OCI-LY7 (cell line): ENCODE results near the gene PAPLN. TPM values are rescaled to one million over a fixed set of nuclear protein-coding genes. Genes with fewer than 3 reads are reported as not detected.
A peak's percentile ranks its signal among the peaks of the same experiment; 100 is the strongest.

Experiments
- Bru-seq: library from RNA; stranded (reverse); fragments of 400-500 nt; gene quantifications from one replicate; lab custom pipeline; 2021; lab: Mats Ljungman, UMichigan
- BruChase-seq, 2 experiments: library from RNA; stranded (reverse); fragments of 400-500 nt; gene quantifications; one replicate each; lab custom pipeline; 2021; lab: Mats Ljungman, UMichigan
- BruUV-seq: library from RNA; stranded (reverse); fragments of 400-500 nt; replicated peaks from 2 replicates; lab custom pipeline; 2021; lab: Mats Ljungman, UMichigan
- CTCF ChIA-PET: fragments of 300-600 bp; sonication (Branson Sonifier 250); formaldehyde crosslinking; loops from one replicate; lab custom pipeline; 2022; ENCODE audit warnings: antibody characterized with exemption; ENCODE audit not compliant: unreplicated experiment; lab: Charles Lee
- POLR2A ChIA-PET: fragments of 300-600 bp; sonication (Branson Sonifier 250); formaldehyde crosslinking; loops from one replicate; lab custom pipeline; 2022; ENCODE audit warnings: antibody characterized with exemption; lab: Charles Lee
- DNase-seq: peaks from one replicate; pipeline ENCODE4 v3.0.0-alpha.2; 2015; ENCODE audit warnings: low spot score
- H2AFZ ChIP-seq: fragments of 200-600 bp; sonication (generic), shearing (Covaris generic); 2 replicates; pipeline ENCODE4 v1.6.1; 2014; ENCODE audit warnings: mild to moderate bottlenecking, antibody characterized with exemption, low read length, moderate library complexity
- H3K27ac ChIP-seq: fragments of 200-600 bp; sonication (generic); 2 replicates; pipeline ENCODE4 v1.5.1; 2014; ENCODE audit warnings: mixed run types, low read depth, mild to moderate bottlenecking, moderate library complexity, low read length, inconsistent platforms; ENCODE audit not compliant: poor library complexity, severe bottlenecking
- H3K36me3 ChIP-seq: fragments of 200-600 bp; sonication (generic); 2 replicates; pipeline ENCODE4 v1.6.1; 2014; ENCODE audit warnings: mild to moderate bottlenecking, antibody characterized with exemption, low read length, moderate library complexity, mixed read lengths; ENCODE audit not compliant: insufficient read depth
- H3K4me1 ChIP-seq: fragments of 200-600 bp; sonication (generic); 2 replicates; pipeline ENCODE4 v1.5.1; 2014; ENCODE audit warnings: mild to moderate bottlenecking, low read length; ENCODE audit not compliant: insufficient read depth, poor library complexity, severe bottlenecking
- H3K4me2 ChIP-seq: fragments of 200-600 bp; sonication (generic); 2 replicates; pipeline ENCODE4 v1.6.1; 2014; ENCODE audit warnings: mild to moderate bottlenecking, low read length
- H3K4me3 ChIP-seq: fragments of 200-600 bp; sonication (generic); 2 replicates; pipeline ENCODE4 v1.5.1; 2014; ENCODE audit warnings: mild to moderate bottlenecking, low read depth, low read length; ENCODE audit not compliant: poor library complexity, severe bottlenecking
- H3K79me2 ChIP-seq: fragments of 200-600 bp; sonication (generic); 2 replicates; pipeline ENCODE4 v1.6.1; 2016; ENCODE audit warnings: low read depth, mild to moderate bottlenecking, low read length, moderate library complexity, mixed read lengths; ENCODE audit not compliant: insufficient read depth
- H3K9me2 ChIP-seq: fragments of 200-600 bp; sonication (generic); 2 replicates; pipeline ENCODE4 v1.6.1; 2016; ENCODE audit warnings: mild to moderate bottlenecking, low read length, mixed read lengths; ENCODE audit not compliant: insufficient read depth
- H3K9me3 ChIP-seq: fragments of 200-600 bp; sonication (generic); 2 replicates; pipeline ENCODE4 v1.6.1; 2014; ENCODE audit warnings: mild to moderate bottlenecking, mixed run types, low read length, mixed read lengths
- H4K20me1 ChIP-seq: fragments of 200-600 bp; sonication (generic); 2 replicates; pipeline ENCODE4 v1.6.1; 2014; ENCODE audit warnings: mild to moderate bottlenecking, antibody characterized with exemption, low read length, moderate library complexity, mixed read lengths; ENCODE audit not compliant: insufficient read depth
- EZH2phosphoT487 ChIP-seq: fragments of 200-600 bp; sonication (generic); IDR thresholded peaks from 2 replicates; pipeline ENCODE4 v1.6.1; 2018; ENCODE audit warnings: low read depth, borderline replicate concordance, mild to moderate bottlenecking, mixed run types, antibody characterized with exemption, low read length, moderate library complexity, mixed read lengths
- intact Hi-C: fragments of 100-400 bp; cut with micrococcal nuclease; formaldehyde crosslinking; loops from one replicate; pipeline ENCODE4 v1.10.0; 2022; ENCODE audit not compliant: unreplicated experiment
- long read RNA-seq: library from polyadenylated mRNA; stranded (forward); transcript quantifications from one replicate; pipeline ENCODE4 v2.0.0, GENCODE V29; 2022
- total RNA-seq, 2 experiments: library from RNA; depleted of rRNA in 1 of 2; stranded (reverse); fragments of >200 nt in 1 of 2; shearing (Covaris generic) in 1 of 2; gene quantifications; 2 replicates each; pipeline ENCODE4 v1.2.3, GENCODE V29; 2014 to 2022
- TF ChIP-seq, protein P1 (sequence below): fragments of 200-600 bp; sonication (generic); conservative IDR thresholded peaks from 2 replicates; pipeline ENCODE4 v1.5.1; 2014; ENCODE audit warnings: mild to moderate bottlenecking, antibody characterized with exemption, low read length, moderate library complexity, mixed read lengths

PAPLN gene, protein sequence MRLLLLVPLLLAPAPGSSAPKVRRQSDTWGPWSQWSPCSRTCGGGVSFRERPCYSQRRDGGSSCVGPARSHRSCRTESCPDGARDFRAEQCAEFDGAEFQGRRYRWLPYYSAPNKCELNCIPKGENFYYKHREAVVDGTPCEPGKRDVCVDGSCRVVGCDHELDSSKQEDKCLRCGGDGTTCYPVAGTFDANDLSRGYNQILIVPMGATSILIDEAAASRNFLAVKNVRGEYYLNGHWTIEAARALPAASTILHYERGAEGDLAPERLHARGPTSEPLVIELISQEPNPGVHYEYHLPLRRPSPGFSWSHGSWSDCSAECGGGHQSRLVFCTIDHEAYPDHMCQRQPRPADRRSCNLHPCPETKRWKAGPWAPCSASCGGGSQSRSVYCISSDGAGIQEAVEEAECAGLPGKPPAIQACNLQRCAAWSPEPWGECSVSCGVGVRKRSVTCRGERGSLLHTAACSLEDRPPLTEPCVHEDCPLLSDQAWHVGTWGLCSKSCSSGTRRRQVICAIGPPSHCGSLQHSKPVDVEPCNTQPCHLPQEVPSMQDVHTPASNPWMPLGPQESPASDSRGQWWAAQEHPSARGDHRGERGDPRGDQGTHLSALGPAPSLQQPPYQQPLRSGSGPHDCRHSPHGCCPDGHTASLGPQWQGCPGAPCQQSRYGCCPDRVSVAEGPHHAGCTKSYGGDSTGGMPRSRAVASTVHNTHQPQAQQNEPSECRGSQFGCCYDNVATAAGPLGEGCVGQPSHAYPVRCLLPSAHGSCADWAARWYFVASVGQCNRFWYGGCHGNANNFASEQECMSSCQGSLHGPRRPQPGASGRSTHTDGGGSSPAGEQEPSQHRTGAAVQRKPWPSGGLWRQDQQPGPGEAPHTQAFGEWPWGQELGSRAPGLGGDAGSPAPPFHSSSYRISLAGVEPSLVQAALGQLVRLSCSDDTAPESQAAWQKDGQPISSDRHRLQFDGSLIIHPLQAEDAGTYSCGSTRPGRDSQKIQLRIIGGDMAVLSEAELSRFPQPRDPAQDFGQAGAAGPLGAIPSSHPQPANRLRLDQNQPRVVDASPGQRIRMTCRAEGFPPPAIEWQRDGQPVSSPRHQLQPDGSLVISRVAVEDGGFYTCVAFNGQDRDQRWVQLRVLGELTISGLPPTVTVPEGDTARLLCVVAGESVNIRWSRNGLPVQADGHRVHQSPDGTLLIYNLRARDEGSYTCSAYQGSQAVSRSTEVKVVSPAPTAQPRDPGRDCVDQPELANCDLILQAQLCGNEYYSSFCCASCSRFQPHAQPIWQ
- total RNA-seq (2014; rRNA removed; shearing (Covaris generic)): 2.8 and 4.0 TPM in 2 replicates
- total RNA-seq (2022): 7.9 and 9.0 TPM in 2 replicates
- Bru-seq, nascent RNA: percentile 35 among the genes with signal in this experiment
- BruChase-seq, experiment 1, labeled RNA remaining after a 6-hour chase: percentile 38 among the genes with signal in this experiment
- BruChase-seq, experiment 2, labeled RNA remaining after a 2-hour chase: percentile 33 among the genes with signal in this experiment
- long read RNA-seq, partial matches to known transcripts: 1 of 22 reads
- long read RNA-seq, other reads (novel, unspliced or antisense): 21 of 22 reads

DNA sequence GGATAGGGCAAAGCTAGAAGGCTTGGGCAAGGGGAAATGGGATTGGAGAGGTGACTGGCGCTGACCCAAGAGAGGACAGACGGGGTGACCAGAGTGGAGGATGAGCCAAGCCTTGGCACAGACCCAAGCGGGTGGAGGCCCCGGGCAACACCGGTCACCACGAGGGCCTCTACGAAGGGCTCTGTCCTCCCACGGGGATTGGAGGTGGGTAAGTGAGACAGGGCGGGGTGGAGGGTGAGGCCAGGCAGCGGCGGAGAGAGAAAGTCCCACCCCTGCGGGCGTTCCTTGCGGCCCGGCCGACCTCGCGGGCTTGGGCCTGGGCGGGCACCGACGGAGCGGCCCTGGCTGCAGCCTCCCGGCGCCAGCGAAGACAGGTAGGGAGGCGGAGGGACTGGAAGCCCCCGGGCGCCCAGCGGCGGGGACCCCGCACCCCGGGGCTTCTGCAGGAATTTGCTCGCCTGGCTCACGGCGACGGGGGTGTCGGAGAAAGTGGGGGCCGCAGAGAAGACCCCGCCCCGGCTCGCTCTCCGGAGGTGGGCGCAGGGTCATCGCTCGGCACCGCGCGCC, at the start of gene PAPLN:
TSS of gene PAPLN (plus strand) at position 288 of the 567 bp plus-strand sequence. CDS start 2,273 bp downstream, outside the sequence.
- Histone ChIP-seq H3K27ac (no peak within 1 kb of the TSS), H2AFZ (no peak within 1 kb of the TSS), H3K36me3 (no peaks in the 10 kb centered on the region), H3K79me2 (no peaks in the 10 kb centered on the region), H3K9me2 (no peaks in the 10 kb centered on the region), H3K9me3 (no peaks in the 10 kb centered on the region), H4K20me1 (no peaks in the 10 kb centered on the region), H3K4me3 (no peak within 1 kb of the TSS), H3K4me1 (peaks cover 32% of the 10 kb centered on the region), H3K4me2 (peak within 1 kb of the TSS; percentile 40; the same call in 1 of the 2 replicates)
- no peak for TF ChIP-seq EZH2phosphoT487
- TF ChIP-seq, protein P1, sequence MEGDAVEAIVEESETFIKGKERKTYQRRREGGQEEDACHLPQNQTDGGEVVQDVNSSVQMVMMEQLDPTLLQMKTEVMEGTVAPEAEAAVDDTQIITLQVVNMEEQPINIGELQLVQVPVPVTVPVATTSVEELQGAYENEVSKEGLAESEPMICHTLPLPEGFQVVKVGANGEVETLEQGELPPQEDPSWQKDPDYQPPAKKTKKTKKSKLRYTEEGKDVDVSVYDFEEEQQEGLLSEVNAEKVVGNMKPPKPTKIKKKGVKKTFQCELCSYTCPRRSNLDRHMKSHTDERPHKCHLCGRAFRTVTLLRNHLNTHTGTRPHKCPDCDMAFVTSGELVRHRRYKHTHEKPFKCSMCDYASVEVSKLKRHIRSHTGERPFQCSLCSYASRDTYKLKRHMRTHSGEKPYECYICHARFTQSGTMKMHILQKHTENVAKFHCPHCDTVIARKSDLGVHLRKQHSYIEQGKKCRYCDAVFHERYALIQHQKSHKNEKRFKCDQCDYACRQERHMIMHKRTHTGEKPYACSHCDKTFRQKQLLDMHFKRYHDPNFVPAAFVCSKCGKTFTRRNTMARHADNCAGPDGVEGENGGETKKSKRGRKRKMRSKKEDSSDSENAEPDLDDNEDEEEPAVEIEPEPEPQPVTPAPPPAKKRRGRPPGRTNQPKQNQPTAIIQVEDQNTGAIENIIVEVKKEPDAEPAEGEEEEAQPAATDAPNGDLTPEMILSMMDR: no peak
- BruUV-seq: no TSS peak
- ChIA-PET CTCF (no interaction called here), POLR2A (interaction anchor here (0.5 kb wide), 1 partner anchor 212 kb away, joined by 4 read pairs; no protein-coding TSS in a partner anchor)
- no peak for DNase-seq
- intact Hi-C loops: no loop called here

DNA sequence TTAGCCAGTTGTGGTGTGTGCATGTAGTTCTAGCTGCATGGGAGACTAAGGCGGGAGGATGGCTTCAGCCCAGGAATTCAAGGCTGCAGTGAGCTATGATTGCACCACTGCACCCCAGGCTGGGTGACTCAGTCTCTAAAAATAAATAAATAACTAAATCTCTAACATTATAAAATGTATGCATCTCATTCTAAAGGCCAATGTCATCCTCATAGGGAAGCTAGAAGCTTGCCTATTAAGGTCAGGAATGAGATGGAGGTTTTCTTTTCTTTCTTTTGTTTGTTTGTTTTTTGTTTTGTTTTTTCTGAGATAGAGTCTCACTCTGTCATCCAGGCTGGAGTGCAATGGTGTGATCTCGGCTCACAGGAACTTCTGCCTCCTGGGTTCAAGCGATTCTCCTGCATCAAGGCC, 48.8 kb upstream of the PAPLN start:
- POLR2A ChIA-PET: no interaction called here
- Histone ChIP-seq H3K4me2 (no peak overlapping the region), H3K9me3 (no peaks in the 10 kb centered on the region), H3K9me2 (no peaks in the 10 kb centered on the region), H3K4me1 (no peaks in the 10 kb centered on the region), H3K4me3 (no peak overlapping the region), H3K36me3 (peaks cover 39% of the 10 kb centered on the region), H3K79me2 (no peaks in the 10 kb centered on the region), H4K20me1 (no peaks in the 10 kb centered on the region), H3K27ac (no peak overlapping the region), H2AFZ (no peak overlapping the region)
- no TSS peak for BruUV-seq
- TF ChIP-seq, protein P1: no peak
- TF ChIP-seq EZH2phosphoT487: no peak
- CTCF ChIA-PET: no interaction called here
- intact Hi-C loops: no loop called here
- no peak for DNase-seq
